Ovary (tissue), 3 donors: ENCODE data around the gene PSEN2.

Source experiments
- EP300 ChIP-seq: sonication (generic); formaldehyde crosslinking; IDR thresholded peaks from one replicate; pipeline ENCODE4 v1.6.1; 2017; ENCODE audit warnings: antibody characterized with exemption
- POLR2A ChIP-seq: fragments of 450-650 bp; IDR thresholded peaks from one replicate; pipeline ENCODE4 v1.6.1; 2017; ENCODE audit warnings: antibody characterized with exemption, mild to moderate bottlenecking, moderate library complexity
- TF ChIP-seq, protein P1 (sequence below), 3 donors: fragments of 450-650 bp in 2 of 3; fragments of 200-600 bp in 1 of 3; IDR thresholded peaks; one replicate each; pipeline versions ENCODE4 v1.5.1 to v1.8.0; 2016 to 2022; ENCODE audit warnings: antibody characterized with exemption in 3 of 3, mild to moderate bottlenecking in 1 of 3
- donor health status: DM: no; HTN: no; CAD: no.

DNA sequence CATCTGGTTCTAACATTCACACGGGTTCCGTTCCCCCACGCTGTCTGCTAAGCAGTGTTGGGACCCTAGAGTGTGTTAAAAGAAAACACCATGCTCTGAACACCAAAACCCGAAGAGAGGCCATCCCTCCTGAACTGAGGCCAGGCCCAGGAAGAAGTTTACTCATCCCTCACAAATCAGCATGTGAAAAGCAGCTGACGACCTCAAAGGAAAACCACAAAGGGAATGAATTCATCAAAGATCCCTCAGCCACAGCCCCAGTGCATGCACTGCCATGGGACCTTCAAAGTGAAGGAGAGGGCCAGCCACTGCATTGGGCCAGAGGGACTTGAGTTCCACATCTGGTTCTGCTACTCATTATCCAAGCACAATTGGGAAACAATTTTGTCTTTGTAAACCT lies 7.0 kb upstream of the PSEN2 start:
- TF ChIP-seq EP300: no peak
- TF ChIP-seq, protein P1, sequence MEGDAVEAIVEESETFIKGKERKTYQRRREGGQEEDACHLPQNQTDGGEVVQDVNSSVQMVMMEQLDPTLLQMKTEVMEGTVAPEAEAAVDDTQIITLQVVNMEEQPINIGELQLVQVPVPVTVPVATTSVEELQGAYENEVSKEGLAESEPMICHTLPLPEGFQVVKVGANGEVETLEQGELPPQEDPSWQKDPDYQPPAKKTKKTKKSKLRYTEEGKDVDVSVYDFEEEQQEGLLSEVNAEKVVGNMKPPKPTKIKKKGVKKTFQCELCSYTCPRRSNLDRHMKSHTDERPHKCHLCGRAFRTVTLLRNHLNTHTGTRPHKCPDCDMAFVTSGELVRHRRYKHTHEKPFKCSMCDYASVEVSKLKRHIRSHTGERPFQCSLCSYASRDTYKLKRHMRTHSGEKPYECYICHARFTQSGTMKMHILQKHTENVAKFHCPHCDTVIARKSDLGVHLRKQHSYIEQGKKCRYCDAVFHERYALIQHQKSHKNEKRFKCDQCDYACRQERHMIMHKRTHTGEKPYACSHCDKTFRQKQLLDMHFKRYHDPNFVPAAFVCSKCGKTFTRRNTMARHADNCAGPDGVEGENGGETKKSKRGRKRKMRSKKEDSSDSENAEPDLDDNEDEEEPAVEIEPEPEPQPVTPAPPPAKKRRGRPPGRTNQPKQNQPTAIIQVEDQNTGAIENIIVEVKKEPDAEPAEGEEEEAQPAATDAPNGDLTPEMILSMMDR (IDR thresholded peaks at IDR 0.05): no peak
- TF ChIP-seq POLR2A: no peak
